ENCODE measurements around the gene POLR2F.

- TF ChIP-seq, protein P1, sequence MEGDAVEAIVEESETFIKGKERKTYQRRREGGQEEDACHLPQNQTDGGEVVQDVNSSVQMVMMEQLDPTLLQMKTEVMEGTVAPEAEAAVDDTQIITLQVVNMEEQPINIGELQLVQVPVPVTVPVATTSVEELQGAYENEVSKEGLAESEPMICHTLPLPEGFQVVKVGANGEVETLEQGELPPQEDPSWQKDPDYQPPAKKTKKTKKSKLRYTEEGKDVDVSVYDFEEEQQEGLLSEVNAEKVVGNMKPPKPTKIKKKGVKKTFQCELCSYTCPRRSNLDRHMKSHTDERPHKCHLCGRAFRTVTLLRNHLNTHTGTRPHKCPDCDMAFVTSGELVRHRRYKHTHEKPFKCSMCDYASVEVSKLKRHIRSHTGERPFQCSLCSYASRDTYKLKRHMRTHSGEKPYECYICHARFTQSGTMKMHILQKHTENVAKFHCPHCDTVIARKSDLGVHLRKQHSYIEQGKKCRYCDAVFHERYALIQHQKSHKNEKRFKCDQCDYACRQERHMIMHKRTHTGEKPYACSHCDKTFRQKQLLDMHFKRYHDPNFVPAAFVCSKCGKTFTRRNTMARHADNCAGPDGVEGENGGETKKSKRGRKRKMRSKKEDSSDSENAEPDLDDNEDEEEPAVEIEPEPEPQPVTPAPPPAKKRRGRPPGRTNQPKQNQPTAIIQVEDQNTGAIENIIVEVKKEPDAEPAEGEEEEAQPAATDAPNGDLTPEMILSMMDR (IDR thresholded peaks at IDR 0.05): no peak
- TF ChIP-seq POLR2A (IDR thresholded peaks at IDR 0.05): no peak
Observed at GRCh38 chr22:37906364-37907008, 47.0 kb upstream of the POLR2F start.

All from lower leg skin (tissue), 3 donors.